GM21825 (cell line): Measurements from ENCODE around the gene PAK1.
"Not testable (repeated sequence)": the region's sequence is repeated elsewhere in the genome, so short reads cannot be mapped to it uniquely, and the experiment has no call there.

Source experiments
- ATAC-seq: cut with Tn5 transposase; IDR thresholded peaks from one replicate; pipeline ENCODE4 v1.9.1; 2021; ENCODE audit warnings: mild to moderate bottlenecking, moderate library complexity; ENCODE audit not compliant: unreplicated experiment

The PAK1 gene

DNA sequence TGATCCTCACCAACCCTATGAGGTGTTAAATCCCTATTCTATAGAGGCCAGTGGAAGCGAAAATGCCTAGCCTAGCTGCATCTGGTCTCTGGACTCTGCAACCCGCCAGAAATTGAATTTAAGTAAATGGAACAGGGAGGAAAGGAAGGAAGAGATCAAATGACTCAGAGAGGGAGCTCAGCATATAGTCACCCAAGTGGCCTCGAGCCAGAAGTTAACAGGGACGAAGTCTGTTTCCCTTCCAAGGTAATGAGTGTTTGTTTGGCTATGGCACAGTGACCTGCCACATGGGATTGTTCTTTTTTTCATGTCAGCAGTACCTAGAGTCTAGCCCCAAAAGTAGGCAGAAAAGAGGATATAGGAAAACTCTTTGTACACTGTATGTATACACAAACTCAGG lies 66.3 kb downstream of the PAK1 start:
- no peak for ATAC-seq

DNA sequence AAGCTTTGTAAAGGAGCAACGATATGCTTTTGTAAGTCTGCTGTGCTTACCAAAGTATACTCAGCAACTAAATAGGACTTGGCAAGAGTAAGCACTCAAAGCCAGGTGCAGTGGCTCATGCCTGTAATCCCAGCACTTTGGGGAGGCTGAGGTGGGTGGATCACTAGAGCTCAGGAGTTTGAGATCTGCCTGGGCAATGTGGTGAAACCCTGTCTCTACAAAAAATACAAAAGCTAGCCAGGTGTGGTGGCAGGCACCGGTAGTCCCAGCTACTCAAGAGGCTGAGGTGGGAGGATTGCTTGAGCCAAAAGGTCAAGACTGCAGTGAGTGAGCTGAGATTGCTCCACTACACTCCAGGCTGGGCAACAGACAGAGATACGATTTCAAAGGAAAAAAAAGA lies 67.5 kb downstream of the PAK1 start:
- ATAC-seq = no peak

DNA sequence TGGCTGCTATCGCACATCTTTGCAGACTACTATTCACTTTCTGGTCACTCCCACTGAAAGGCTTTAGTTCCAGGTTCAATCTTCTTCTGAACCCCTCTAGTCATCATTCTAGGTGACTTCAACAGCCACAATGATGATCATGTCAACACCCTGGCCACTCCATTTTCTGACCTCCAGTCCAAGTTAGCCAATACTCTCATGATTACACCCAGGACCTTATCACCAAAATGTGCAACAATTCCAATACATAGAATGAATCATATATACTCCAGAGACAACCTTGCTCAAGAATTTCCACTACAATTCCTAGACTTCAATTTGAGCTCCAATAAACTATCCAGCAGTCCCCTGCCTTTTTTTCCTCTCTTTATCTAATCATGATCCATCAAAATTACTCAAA lies 70.7 kb downstream of the PAK1 start:
- no peak for ATAC-seq

DNA sequence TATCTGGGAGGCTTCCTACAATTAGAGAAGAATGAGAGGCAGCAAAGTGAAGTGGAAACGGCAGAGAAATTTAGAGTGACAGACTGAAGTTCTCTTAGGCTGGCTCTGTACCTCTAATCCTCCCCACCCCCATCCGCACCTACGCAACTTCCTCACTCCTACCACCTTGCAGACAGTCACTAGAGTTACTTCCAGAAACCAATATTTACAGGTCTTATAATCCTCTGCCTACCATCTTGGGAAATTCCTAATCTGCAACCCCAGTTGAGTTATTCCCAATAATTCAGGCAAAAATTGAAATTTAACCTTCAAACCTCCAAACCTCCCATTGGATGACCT lies 71.7 kb downstream of the PAK1 start:
- no peak for ATAC-seq

DNA sequence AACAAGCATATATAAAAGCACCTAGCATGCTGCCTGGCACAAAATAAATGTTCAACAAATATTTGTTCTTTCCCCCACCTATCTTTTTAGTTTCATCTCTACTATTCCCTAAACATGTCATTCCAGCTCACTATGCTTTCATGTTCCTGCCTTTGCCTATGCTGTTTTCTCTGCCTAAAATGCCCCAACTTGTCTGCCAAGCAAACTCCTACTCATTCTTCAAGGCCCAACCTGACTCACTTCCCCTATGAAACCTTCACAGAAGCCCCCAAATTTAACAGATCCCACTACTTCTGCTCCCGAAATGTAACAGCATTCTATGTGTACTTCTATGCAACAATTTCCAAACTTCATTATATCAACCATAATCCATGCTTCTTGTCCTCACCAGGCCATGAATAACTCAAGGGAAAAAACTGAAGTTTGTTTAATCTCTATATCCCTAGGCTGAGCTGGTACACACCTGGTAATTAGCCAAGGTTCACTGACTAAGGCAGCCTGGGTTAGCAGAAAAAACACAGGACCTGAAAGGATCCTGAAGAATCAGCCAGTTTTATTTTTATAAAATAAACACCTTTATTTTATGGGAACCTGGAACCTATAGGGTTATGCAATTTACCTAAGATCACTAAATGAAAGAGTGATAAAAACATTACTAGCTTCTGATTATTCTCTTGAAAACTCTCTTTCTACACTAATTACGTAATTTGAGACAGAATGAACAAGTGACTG lies 72.2 kb downstream of the PAK1 start:
- no peak for ATAC-seq

DNA sequence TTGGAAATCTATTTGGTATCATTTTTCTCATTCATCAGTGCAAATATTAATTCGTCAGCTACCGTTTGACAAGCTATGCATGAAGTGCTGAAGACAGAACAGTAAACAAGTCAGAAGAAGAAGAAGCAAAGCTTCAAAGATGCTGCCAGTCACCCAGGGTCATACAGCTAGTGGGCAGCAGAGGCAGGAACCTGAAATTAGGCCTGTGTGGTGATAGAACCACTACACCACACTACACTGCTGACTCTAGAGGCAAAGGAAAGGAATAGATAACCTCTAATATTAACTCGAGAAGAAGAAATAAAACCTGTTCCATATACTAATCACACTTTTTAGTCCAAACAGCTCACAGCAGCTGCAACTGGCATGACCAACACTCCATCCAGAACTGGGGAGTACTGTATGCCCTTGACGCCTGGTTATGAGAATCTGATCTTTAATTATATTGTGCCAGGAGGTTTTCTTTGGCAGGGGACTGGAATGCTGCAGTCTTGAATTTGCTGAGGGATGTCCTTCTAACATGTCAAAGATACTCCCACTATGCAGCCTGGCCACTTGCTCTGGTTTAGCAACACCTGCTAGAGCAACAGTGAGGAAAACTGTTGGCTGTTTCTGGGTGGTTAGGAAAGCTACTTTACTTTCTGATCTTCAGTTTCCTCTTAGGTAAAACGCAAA lies 73.0 kb downstream of the PAK1 start:
- no peak for ATAC-seq

DNA sequence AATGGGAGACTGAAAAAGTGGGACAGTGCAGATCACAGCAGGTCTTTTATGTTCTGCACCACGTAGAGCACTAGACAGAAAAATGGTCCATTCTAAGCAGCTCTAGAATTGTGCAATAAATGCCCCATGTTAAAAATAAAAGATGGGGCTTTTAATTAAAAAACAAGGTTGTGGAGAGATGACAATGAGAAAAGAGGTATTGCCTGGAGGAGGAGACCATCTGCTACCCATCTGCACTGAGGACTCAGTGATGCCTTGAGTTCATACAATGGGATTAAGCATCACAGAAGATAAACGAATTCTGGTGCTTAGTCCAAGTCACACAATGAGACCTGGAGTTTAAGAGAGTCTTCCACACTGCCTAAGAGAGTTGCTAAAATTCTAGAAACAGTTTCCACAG lies 73.6 kb downstream of the PAK1 start:
- no peak for ATAC-seq

DNA sequence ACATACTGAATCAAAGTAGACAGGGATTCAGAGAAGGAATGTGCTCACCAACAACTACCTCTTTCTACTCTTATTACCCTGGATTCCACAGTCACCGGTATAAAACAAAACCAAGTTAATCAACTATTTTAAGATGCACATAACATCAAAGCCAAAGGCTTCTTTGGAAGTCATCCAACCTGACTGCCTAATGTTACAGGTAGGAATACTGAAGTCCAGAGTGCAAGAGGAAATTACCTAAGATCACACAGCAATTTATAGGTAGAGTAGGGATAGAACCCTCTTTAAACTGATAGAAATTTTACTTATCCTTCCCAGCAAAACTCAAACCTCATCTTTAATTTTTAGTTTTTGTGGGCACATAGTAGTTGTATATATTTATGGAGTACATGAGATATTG lies 76.3 kb downstream of the PAK1 start:
- ATAC-seq = no peak

DNA sequence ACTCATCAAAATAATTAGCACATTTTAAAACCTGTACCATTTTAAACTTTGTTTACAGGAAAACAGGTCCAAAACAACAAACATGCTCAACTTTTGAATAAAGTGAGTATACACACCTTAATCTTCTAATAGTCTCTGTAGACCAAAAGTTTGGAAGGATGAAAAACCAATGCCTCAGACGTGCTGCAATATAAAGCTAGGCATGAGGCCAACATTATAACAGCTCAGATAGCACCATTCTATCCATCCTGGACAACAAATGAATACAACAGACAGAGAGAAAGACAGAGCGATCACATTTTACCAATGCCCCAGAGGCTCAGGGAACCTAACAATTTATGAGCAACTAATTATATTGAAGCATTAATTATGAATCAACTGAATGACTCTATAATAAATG lies 77.0 kb downstream of the PAK1 start:
- ATAC-seq = no peak

DNA sequence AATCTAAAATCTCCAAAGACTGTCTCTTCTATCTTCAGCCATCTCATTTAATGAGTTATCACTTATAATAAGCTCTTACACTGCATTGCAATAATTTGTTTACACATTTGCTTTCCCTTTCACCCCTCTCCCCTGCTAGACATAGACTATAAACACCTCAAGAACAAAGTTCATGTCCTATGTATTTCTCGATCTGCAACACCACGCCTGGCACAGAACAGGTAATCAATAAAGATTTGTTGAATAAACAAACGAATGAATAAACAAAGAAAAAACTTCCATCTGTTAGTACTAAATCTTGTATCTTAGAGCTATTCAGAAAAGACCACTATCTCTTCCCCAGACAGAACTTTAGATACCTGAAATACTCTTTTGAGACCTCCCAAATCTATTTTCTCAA lies 77.6 kb downstream of the PAK1 start:
- ATAC-seq = no peak

DNA sequence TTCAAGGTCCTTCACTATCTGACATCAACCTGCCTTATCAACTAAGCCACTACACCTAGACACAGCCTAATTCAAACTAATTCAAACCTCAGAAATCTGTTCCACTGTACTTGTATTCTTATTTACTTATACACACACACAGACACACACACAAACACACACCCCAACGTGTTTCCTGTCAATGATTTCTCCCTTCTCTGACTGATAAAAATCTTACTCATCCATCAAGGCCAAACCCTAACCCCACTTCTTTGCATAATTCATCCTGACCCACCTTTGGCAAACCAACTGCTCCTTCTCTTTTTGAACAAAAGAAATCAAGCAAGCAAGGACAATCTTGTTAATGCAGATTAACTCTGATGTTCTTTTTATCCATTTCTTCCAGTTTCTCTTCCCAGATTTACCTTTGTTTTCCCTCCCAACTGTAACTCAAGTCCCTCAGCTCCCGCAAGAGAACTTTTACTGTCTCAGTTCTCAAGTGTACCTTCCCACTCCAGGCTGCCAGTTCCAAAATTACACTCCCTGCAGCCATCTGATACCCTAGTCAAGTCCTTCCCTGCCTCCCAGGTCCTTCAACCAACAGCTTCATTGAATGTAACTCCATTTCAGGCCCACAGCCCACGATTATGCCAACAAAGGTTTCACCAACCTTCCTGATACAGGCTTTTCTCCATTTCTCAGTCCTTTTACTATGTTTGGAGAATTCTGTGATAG lies 78.3 kb downstream of the PAK1 start:
- no peak for ATAC-seq

DNA sequence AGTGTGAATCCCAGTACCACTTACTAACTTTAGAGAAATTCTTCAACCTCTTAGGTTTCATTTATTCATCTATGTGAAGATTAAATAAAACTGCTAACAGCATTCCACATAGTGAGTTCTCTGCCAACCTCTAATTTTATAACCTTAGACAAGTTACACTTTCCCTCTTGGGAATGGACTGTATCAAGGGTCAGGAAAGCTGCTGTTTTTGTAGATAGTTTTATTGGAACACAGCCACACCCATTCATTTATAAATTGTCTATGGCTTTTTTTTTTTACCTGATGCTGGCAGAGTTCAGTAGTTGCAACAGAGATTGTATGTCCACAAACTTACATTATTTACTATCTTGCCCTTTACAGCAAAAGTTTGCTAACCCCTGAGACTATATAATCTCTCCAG lies 81.1 kb downstream of the PAK1 start:
- no peak for ATAC-seq

DNA sequence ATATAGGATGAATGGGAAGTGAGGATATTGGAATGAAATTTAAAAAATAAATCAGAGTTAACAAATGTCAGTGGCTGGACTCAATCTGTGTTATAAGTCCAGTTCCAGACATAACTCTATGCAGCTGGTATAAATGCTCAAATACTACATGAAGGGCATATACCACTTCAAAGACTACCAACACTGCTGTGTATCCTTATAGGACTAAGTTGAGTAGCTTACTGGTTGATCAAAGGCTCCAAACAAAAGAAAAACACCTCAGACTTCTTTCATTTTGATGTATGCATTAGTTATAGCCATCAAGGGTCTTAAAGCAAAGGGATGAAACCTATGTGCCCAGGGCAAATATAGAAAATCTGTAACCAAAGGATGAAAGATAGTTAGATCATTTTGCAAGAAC lies 86.2 kb downstream of the PAK1 start:
- ATAC-seq = no peak

DNA sequence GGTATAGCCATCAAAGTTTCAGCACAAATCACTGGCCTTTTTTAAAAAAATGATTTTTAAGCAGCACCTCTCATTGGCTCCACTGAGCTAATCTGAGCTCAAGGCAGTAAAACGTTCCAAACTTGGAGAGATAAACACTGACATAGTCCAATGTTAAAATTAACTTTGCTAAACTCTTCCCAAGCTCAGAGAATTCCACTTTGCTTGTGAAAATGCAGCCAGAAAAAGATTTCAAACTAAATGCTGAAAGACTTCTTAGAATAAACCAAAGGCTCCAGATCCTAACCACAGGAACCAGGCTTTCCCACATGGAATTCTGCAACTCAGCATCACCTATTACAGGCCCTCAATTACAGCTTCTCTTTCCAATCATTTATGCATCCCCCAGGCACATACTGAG lies 87.7 kb downstream of the PAK1 start:
- no peak for ATAC-seq

DNA sequence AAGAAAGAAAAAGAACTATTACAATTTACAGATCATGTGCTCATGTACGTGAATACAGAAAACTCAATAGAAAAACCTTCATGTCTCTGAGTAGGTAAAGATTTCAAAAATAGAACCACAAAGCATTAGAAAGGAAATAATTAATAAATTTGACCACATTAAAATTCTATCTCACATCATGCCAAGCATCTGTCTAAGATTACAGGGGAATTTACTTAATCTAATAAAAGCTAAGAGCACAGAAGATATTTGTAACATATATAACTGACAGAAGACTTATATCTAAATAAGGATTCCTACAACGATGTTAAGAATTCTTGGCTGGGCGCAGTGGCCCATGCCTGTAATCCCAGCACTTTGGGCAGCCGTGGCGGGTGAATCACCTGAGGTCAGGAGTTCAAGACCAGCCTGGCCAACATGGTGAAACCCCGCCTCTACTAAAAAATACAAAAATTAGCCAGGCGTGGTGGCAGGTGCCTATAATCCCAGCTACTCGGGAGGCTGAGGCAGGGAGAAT lies 88.6 kb downstream of the PAK1 start:
- ATAC-seq = not testable (repeated sequence)

DNA sequence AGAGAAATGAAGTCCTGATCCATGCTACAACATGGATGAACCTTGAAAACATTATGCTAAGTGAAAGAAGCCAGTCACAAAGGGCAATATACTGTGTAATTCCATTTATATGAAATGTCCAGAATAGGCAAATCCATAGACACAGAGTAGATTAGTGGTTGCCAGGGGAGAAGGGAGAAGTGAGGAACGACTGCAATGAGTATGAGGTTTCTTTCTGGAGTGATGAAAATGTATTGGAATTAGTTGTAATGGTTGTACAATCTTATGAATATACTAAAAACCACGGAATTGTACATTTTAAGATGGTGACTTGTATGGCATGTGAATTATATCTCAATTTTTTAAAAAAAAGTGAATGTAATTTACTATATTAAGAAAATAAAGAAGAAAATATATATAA lies 89.3 kb downstream of the PAK1 start:
- no peak for ATAC-seq

DNA sequence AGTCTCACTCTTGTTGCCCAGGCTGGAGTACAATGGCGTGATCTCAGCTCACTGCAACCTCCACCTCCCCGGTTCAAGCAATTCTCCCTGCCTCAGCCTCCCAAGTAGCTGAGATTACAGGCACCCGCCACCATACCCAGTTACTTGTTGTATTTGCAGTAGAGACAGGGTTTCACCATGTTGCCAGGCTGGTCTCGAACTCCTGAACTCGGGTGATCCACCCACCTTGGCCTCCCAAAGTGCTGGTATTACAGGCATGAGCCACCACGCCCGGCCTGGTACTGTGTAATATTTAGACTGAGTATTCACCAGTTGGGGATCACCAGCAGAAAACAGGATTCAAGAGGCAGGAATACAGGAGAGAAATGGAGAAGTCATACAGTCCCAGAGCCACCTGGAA lies 90.5 kb downstream of the PAK1 start:
- ATAC-seq = not testable (repeated sequence)

DNA sequence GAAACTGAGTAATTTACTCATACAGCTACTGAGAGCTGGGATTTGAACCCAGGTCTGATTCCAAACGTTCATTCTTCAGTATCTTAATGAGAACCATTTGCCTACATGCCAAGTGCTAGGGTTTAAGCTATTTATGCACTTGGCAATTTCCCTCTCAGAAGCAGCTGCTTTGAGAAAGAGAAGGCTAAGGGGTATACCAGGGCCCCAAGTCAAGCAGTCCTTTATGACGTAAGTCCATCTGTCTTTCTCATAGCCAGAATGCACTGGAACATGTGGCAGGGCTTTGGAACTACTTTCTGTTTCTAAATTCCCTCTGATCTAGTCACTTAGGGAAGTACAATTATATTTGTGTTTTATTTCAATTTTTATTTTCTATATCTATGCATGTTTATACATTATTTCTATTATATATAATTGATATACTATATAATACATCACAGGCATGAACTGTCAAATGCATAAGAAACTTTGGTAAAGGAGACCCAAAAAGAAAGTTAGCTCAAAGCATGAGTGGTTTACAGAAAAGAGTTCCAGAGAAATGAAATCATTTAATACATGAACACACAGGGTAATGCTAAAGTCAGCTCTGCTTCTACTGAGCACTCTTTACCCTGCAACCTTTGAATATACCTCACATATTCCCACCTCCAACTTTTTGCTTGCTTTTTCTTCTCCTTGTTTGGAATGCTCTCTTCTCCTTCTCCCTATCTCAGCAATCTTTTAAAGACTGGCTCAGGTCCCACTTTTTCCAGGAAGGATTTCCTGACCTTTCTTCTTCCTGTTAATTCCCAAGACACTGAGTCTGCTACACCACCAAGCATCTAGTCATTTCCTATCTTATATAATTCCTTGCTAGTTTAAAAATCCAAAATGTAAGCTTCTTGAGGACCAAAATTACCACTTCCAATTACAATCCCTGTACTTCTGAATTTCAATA lies 91.9 kb downstream of the PAK1 start:
- no peak for ATAC-seq

DNA sequence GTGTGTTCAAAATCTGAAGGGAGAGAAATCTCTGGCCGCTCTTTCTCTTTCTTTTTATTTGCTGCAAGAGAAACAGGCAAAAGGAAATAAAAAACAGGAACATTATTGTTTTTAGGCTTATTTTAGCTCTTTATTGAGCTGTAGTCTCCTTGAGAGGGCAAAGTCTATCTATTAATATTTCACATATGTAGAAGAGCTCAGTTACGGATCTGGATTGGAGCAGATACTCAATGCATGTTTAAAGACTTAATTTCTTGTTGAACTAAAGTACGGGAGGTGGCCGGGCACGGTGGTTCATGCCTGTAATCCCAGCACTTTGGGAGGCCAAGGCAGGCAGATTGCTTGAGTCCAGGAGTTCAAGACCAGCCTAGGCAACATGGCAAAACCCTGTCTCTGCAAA lies 94.0 kb downstream of the PAK1 start:
- no peak for ATAC-seq

DNA sequence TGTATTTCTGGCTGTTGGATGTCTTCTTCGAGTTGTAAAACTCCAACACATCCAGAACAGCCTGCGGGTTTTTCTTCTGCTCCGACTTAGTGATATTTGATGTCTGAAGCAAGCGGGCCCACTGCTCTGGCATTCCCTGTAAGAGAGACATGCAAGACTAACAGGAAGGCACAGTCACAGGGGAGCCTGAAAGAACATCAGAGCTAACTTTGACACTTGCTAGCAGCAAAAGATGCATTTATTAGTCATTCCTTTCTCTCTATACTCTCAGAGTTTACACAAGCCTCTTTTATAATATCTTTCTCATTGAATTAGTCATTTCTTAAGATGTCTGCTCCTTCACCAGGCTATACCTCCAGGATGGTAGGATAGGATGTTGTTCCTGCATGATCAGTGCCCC lies 94.6 kb downstream of the PAK1 start:
- no peak for ATAC-seq

DNA sequence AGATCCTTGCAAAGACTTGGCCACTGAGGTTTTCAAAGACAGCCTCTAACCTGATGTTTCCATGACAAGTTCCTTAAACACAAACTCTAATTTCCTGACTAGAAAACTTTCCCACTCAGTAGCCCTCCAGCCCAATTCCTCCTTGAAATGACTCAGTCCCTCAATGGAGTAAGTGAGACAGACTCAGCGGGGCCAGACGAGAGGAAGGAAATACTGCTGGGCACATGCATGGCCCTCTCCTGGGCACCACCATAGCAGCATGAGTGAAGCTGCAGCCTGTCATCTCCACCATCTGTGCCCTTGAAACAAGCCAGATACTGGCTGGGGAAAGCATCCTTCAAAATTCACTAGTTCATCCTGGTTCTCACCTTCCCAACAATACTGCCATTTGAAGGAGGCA lies 96.2 kb downstream of the PAK1 start:
- ATAC-seq = no peak
